Stimulated activated CD4-positive, alpha-beta T cell treated with anti-CD3 and anti-CD28 coated beads, TNF-alpha, amount 100 ng/mL, for 1 hour (primary cell): Measurements from ENCODE around the gene MSMP.

Experiments
- DNase-seq, 3 donors: peaks; one replicate each; pipeline ENCODE4 v3.0.0-alpha.2; 2020; ENCODE audit warnings: low read depth in 3 of 3, low spot score in 1 of 3

The MSMP gene

GRCh38 chr9:35723426-35723825 is 30.6 kb downstream of the MSMP start:
- no peak for DNase-seq

GRCh38 chr9:35719546-35719945 is 34.5 kb downstream of the MSMP start:
- DNase-seq: no peak

- no peak for DNase-seq
These were observed 35.2 kb downstream of the MSMP start for GRCh38 chr9:35718721-35719511.

- no peak for DNase-seq
These were observed 36.8 kb downstream of the MSMP start for GRCh38 chr9:35717132-35717870.

GRCh38 chr9:35716230-35716629 is 37.8 kb downstream of the MSMP start:
- no peak for DNase-seq

GRCh38 chr9:35714579-35715252 is 39.4 kb downstream of the MSMP start:
- no peak for DNase-seq

- no peak for DNase-seq
These were observed 40.0 kb downstream of the MSMP start for GRCh38 chr9:35714123-35714522.

GRCh38 chr9:35713578-35713977 is 40.5 kb downstream of the MSMP start:
- DNase-seq: no peak

GRCh38 chr9:35712762-35713400 is 41.2 kb downstream of the MSMP start:
- no peak for DNase-seq

- no peak for DNase-seq
These were observed 42.3 kb downstream of the MSMP start for GRCh38 chr9:35711501-35712428.

GRCh38 chr9:35710818-35711500 is 43.1 kb downstream of the MSMP start:
- no peak for DNase-seq

GRCh38 chr9:35708146-35708545 is 45.9 kb downstream of the MSMP start:
- no peak for DNase-seq

- no peak for DNase-seq
These were observed 47.1 kb downstream of the MSMP start for GRCh38 chr9:35706951-35707350.

- no peak for DNase-seq
These were observed 48.1 kb downstream of the MSMP start for GRCh38 chr9:35705836-35706430.

GRCh38 chr9:35705372-35705771 is 48.7 kb downstream of the MSMP start:
- no peak for DNase-seq

GRCh38 chr9:35703906-35704672 is 50.0 kb downstream of the MSMP start:
- no peak for DNase-seq
